K562 (cell line): ENCODE data around the gene PTK6. TPM values are rescaled to one million over a fixed set of nuclear protein-coding genes. Genes with fewer than 3 reads are reported as not detected.

Source experiments
- ATF1 ChIP-seq, 2 experiments: fragments of 450-650 bp in 1 of 2; IDR thresholded peaks; 2 replicates each; pipeline ENCODE4 v1.6.1; 2016; ENCODE audit warnings: missing compliant biosample characterization in 1 of 2, missing genetic modification characterization in 1 of 2
- BDP1 ChIP-seq: IDR thresholded peaks from 3 replicates; pipeline ENCODE4 v1.6.1; 2011; ENCODE audit not compliant: insufficient read length, insufficient read depth
- BHLHE40 ChIP-seq: IDR thresholded peaks from 2 replicates; pipeline ENCODE4 v1.6.1; 2011; ENCODE audit warnings: low read length, improper control_type of control experiment
- COPS2 ChIP-seq: fragments of 450-650 bp; conservative IDR thresholded peaks from 2 replicates; pipeline ENCODE4 v1.6.1; 2016; ENCODE audit warnings: mild to moderate bottlenecking, moderate library complexity
- CREB1 ChIP-seq, 2 experiments: sonication (generic) in 1 of 2; formaldehyde crosslinking in 1 of 2; IDR thresholded peaks; 2 replicates each; pipeline versions ENCODE4 v1.6.1 to v1.8.0; 2012 to 2022; ENCODE audit warnings: inconsistent platforms in 1 of 2, mild to moderate bottlenecking in 1 of 2, missing genetic modification reagents in 1 of 2, moderate library complexity in 1 of 2
- E2F6 ChIP-seq, 2 experiments: IDR thresholded peaks; 2 replicates each; pipeline ENCODE4 v1.6.1; 2011; ENCODE audit warnings: borderline replicate concordance in 1 of 2, control low read depth in 1 of 2, low read depth in 1 of 2, low read length in 1 of 2, mild to moderate bottlenecking in 1 of 2, mixed read lengths in 1 of 2, moderate library complexity in 1 of 2; ENCODE audit not compliant: insufficient read depth in 1 of 2, insufficient read length in 1 of 2, poor library complexity in 1 of 2, severe bottlenecking in 1 of 2; ENCODE audit errors: extremely low read depth in 1 of 2
- EWSR1 ChIP-seq: fragments of 450-650 bp; IDR thresholded peaks from 2 replicates; pipeline ENCODE4 v1.6.1; 2018; ENCODE audit warnings: borderline replicate concordance, mild to moderate bottlenecking, low read depth, moderate library complexity; ENCODE audit not compliant: partially characterized antibody
- HIVEP1 ChIP-seq: fragments of 250-450 bp; sonication (Bioruptor Pico); IDR thresholded peaks from 2 replicates; pipeline ENCODE4 v1.4.0; 2020; ENCODE audit warnings: mild to moderate bottlenecking
- L3MBTL2 ChIP-seq: fragments of 450-650 bp; IDR thresholded peaks from 2 replicates; pipeline ENCODE4 v1.6.1; 2016; ENCODE audit warnings: mild to moderate bottlenecking, moderate library complexity
- MAX ChIP-seq: sonication (generic); formaldehyde crosslinking; IDR thresholded peaks from 2 replicates; pipeline ENCODE4 v1.9.0; 2022; ENCODE audit warnings: mild to moderate bottlenecking, missing genetic modification reagents
- MTA2 ChIP-seq: fragments of 450-650 bp; IDR thresholded peaks from 2 replicates; pipeline ENCODE4 v1.6.1; 2016; ENCODE audit warnings: low read depth
- PHF8 ChIP-seq: fragments of 200-600 bp; sonication (generic); IDR thresholded peaks from 2 replicates; pipeline ENCODE4 v1.6.1; 2012; ENCODE audit warnings: mixed run types, mild to moderate bottlenecking, inconsistent platforms, low read length, moderate library complexity, borderline replicate concordance
- RNF2 ChIP-seq: sonication (generic); IDR thresholded peaks from 2 replicates; pipeline ENCODE4 v1.6.1; 2016
- SRSF3 ChIP-seq: fragments of 200-400 bp; formaldehyde crosslinking; IDR thresholded peaks from 2 replicates; pipeline ENCODE4 v1.6.1; 2016; ENCODE audit warnings: mild to moderate bottlenecking, low read length, moderate library complexity; ENCODE audit not compliant: insufficient read depth
- TCFL5 ChIP-seq: fragments of 250-450 bp; sonication (Bioruptor Pico); conservative IDR thresholded peaks from 2 replicates; pipeline ENCODE4 v1.6.1; 2021; ENCODE audit warnings: mild to moderate bottlenecking, moderate library complexity, matching md5 sums
- USF2 ChIP-seq: sonication (generic); formaldehyde crosslinking; IDR thresholded peaks from 2 replicates; pipeline ENCODE4 v1.5.0; 2020; ENCODE audit warnings: missing genetic modification reagents
- ZBTB33 ChIP-seq: sonication (generic); formaldehyde crosslinking; IDR thresholded peaks from 2 replicates; pipeline ENCODE4 v1.8.1; 2023; ENCODE audit warnings: mild to moderate bottlenecking, missing genetic modification reagents
- ZEB2 ChIP-seq: fragments of 450-650 bp; IDR thresholded peaks from 2 replicates; pipeline ENCODE4 v1.6.1; 2016
- polyA plus RNA-seq, 8 experiments: library from polyadenylated mRNA; depleted of rRNA in 4 of 8; stranded (reverse) in 5 of 8; unstranded in 3 of 8; fragments of >200 nt; fragmentation: Nextera tagmentation in 2 of 8; fragmentation: Illumina TruSeq in 1 of 8; extraction: Ambion mirVana in 2 of 8; extraction: Trizol in 1 of 8; gene quantifications; 2 replicates each; pipeline versions ENCODE4 v1.2.1 to v1.2.3, GENCODE V29; 2011 to 2014; ENCODE audit warnings: inconsistent platforms in 1 of 8, missing spikeins in 1 of 8
- total RNA-seq, 7 experiments: library from RNA; depleted of rRNA in 6 of 7; stranded (reverse); fragments of >200 nt in 6 of 7; fragmentation: Illumina TruSeq in 2 of 7; extraction: Trizol in 2 of 7; gene quantifications; 2 replicates each; pipeline versions ENCODE4 v1.2.1 to v1.2.3, GENCODE V29; 2011 to 2021; ENCODE audit warnings: low replicate concordance in 1 of 7

PTK6 gene
- total and polyA plus RNA-seq, 9 of the 15 experiments (the other 6 are each of a cell fraction or from before 2014, with no cell fraction given): 0.07 TPM; not detected in 8

- TF ChIP-seq COPS2 (no peak), EWSR1 (no peak), MAX (peak; percentile 51; the same call in 1 of the 2 replicates), PHF8 (no peak), USF2 (peak; percentile 24; the same call in 1 of the 2 replicates), HIVEP1 (CRISPR knock-in tag) (no peak), MTA2 (no peak), BDP1 (no peak), RNF2 (no peak), SRSF3 (no peak), CREB1 (IDR thresholded peaks at IDR 0.05) (no peak), CREB1 (CRISPR knock-in tag; IDR thresholded peaks at IDR 0.05) (no peak), L3MBTL2 (peak; percentile 70), BHLHE40 (peak; percentile 43), ATF1 (CRISPR knock-in tag; IDR thresholded peaks at IDR 0.05) (no peak), ATF1 (tag; IDR thresholded peaks at IDR 0.05) (peak; percentile 53), ZEB2 (no peak), E2F6 (IDR thresholded peaks at IDR 0.05; ENCODE audit: borderline replicate concordance in 1 of 2, extremely low read depth in 1 of 2, insufficient read depth in 1 of 2, insufficient read length in 1 of 2, low read depth in 1 of 2, low read length in 1 of 2, poor library complexity in 1 of 2, severe bottlenecking in 1 of 2) (peak in 1 of 2 experiments; percentile 51), TCFL5 (CRISPR knock-in tag) (no peak), ZBTB33 (CRISPR knock-in tag) (0 out of 2 replicates have a peak, but pooled peaks have one; percentile 17)
These were observed 4.9 kb upstream of the PTK6 start (continued) for GRCh38 chr20:63542031-63542559.
